ENCODE results near the gene NAA25. TPM values are rescaled to one million over a fixed set of nuclear protein-coding genes. Genes with fewer than 3 reads are reported as not detected.
"Not testable (repeated sequence)": the region's sequence is repeated elsewhere in the genome, so short reads cannot be mapped to it uniquely, and the experiment has no call there.

Gene NAA25
- total RNA-seq, 1 experiment from 2014 or later: 8.8 TPM

GRCh38 chr12:112100500-112100899, 8.1 kb downstream of the NAA25 start:
- H3K27me3 ChIP-seq, H3K4me3 ChIP-seq, DNase-seq, H3K9me3 ChIP-seq: not testable (repeated sequence)
- H3K36me3 ChIP-seq: peaks cover 70% of the 10 kb centered on the region

GRCh38 chr12:112097641-112098040, 10.9 kb downstream of the NAA25 start:
- no peak for DNase-seq
- H3K36me3 ChIP-seq: peaks cover 67% of the 10 kb centered on the region
- no peaks in the 10 kb centered on the region for H3K27me3 ChIP-seq
- H3K9me3 ChIP-seq: no peaks in the 10 kb centered on the region
- H3K4me3 ChIP-seq: no peak overlapping the region

GRCh38 chr12:112096667-112097066, 11.9 kb downstream of the NAA25 start:
- DNase-seq: peak; percentile 47
- no peak overlapping the region for H3K4me3 ChIP-seq
- H3K36me3 ChIP-seq: peaks cover 75% of the 10 kb centered on the region
- H3K27me3 ChIP-seq: no peaks in the 10 kb centered on the region
- H3K9me3 ChIP-seq: no peaks in the 10 kb centered on the region

- H3K36me3 ChIP-seq: peaks cover 76% of the 10 kb centered on the region
- no peaks in the 10 kb centered on the region for H3K9me3 ChIP-seq
- DNase-seq: no peak
- H3K4me3 ChIP-seq: no peak overlapping the region
- H3K27me3 ChIP-seq: no peaks in the 10 kb centered on the region
Measured at GRCh38 chr12:112096070-112096469, 12.5 kb downstream of the NAA25 start.

DNA sequence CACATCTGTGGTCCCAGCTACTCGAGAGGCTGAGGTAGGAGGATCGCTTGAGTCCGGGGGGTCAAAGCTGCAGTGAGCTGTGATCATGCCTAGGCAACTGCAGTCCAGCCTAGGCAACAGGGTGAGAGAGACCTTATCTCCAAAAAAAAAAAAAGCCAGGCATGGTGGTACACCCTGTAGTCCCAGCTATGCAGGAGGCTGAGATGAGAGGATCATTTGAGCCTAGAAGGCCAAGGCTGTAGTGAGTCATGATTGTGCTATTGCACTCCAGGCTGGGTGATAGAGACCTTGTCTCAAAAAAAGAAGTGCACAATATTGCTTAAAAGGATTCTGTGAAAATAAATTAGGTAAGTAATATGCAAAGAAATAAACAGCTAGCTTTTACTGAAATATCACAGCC, 17.0 kb downstream of the NAA25 start:
- H3K4me3 ChIP-seq: no peak overlapping the region
- peaks cover 78% of the 10 kb centered on the region for H3K36me3 ChIP-seq
- H3K27me3 ChIP-seq: no peaks in the 10 kb centered on the region
- no peak for DNase-seq
- no peaks in the 10 kb centered on the region for H3K9me3 ChIP-seq

DNA sequence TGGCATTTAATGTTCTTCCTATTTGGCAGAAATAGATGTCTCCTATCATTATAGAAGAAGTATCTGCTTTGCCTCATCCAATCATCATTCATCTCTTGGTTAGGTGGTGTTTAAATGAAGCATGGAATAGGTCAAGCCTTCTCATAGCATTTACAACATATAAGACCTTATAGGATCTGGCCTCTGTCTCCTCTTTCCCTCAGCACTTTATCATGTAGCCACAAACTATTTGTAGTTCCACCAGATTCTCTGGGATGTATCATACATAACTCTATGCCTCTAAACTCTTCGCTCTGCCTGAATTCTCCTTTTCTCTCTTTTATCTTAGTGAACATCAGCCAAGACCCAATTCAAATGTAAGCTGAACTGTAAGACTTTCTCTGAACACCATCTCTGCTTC, 20.7 kb downstream of the NAA25 start:
- Histone ChIP-seq H3K36me3 (peaks cover 74% of the 10 kb centered on the region), H3K4me3 (no peak overlapping the region)

GRCh38 chr12:112087055-112087850, 21.3 kb downstream of the NAA25 start:
- H3K4me3 ChIP-seq: no peak overlapping the region
- no peaks in the 10 kb centered on the region for H3K27me3 ChIP-seq
- H3K9me3 ChIP-seq: no peaks in the 10 kb centered on the region
- H3K36me3 ChIP-seq: peaks cover 73% of the 10 kb centered on the region
- DNase-seq: no peak

More for the DNA sequence above, 20.7 kb downstream of the NAA25 start:
- no peak for DNase-seq
- Histone ChIP-seq H3K27me3 (no peaks in the 10 kb centered on the region), H3K9me3 (no peaks in the 10 kb centered on the region)

DNA sequence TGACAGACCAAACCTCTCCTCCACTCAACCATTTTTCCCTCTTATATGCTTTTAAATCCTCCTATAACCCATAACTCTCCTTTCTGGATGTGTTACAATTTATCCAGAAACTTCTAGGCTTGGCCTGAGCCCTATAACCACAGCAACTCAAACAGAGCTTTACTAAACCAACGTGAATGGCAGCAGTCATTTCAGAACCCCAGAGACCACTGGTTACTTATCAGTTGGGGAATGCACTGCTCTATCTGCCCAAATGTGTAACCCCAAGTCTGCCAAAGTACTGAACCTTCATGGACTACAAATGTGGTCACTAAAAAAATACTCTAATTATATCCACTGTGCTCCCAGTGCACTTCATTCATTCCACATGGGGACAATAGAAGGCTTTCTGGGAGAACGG, 42.0 kb downstream of the NAA25 start:
- no peak for DNase-seq
- H3K4me3 ChIP-seq: no peak overlapping the region
- no peaks in the 10 kb centered on the region for H3K9me3 ChIP-seq
- H3K27me3 ChIP-seq: no peaks in the 10 kb centered on the region
- peaks cover 88% of the 10 kb centered on the region for H3K36me3 ChIP-seq

DNA sequence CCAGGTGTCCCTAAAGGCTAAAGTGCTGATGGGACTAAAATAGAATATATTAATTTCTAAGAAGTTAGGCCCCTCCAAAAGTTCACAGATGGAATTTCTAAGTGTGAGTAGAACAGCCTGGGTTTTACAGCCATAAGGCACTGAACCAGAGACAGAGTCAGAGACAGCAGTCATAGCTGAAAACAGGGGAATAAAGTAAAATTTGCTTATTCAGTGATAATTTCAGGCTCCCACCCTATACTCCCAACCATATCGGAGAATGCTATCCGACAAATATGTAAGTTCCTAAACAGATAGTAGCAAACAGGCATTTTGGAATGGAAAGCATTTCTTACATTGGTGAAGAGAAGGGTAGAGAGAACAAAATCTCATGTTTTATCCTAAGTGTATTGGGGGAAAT, 45.3 kb downstream of the NAA25 start:
- H3K27me3 ChIP-seq: no peaks in the 10 kb centered on the region
- no peak for DNase-seq
- H3K4me3 ChIP-seq: no peak overlapping the region
- H3K36me3 ChIP-seq: peaks cover 88% of the 10 kb centered on the region
- no peaks in the 10 kb centered on the region for H3K9me3 ChIP-seq

DNA sequence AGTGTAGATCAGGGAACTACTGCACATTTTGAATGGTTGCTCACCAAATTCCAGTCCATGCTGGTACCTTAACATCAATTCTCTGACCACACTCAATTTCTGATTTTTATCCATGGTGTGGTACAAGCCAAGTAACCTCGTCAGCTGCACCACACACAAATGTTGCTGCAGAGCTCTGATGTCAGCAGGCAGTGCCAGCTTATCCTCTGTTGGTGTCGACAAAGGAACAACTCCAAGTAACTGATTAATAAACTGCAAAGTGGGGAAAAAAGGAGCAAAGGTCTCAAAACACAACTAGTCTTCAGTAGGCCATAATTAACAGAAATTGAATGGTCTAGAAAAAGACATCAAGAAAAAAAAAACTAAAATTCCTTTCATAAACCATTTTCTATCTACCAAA, 47.4 kb downstream of the NAA25 start:
- H3K36me3 ChIP-seq: peaks cover 85% of the 10 kb centered on the region
- H3K4me3 ChIP-seq: no peak overlapping the region
- no peaks in the 10 kb centered on the region for H3K27me3 ChIP-seq
- DNase-seq: no peak
- H3K9me3 ChIP-seq: no peaks in the 10 kb centered on the region

- Histone ChIP-seq H3K27me3 (no peaks in the 10 kb centered on the region), H3K9me3 (no peaks in the 10 kb centered on the region), H3K4me3 (no peak overlapping the region), H3K36me3 (peaks cover 86% of the 10 kb centered on the region)
- no peak for DNase-seq
Measured at GRCh38 chr12:112049351-112049750, 59.2 kb downstream of the NAA25 start.

DNA sequence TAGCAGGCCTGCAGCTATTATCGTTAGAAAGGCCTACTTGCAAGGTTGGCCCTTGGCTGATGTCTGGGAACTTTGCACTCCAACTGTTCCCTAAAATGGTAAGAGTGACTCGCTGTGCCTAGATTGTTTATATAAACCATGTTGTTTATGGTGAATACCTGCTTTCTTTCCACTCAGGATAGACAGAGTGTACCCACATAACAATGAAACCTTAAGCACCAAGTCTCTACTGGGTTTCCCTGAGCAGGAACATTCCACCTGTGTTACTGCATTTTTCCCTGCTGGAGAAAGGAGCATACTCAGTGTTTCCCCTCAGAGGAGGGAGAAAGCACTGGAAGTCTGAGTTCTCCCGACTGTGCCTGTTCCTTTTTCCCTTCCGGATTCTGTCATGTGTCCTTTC, 62.6 kb downstream of the NAA25 start:
- no peak overlapping the region for H3K4me3 ChIP-seq
- peaks cover 79% of the 10 kb centered on the region for H3K36me3 ChIP-seq
- no peaks in the 10 kb centered on the region for H3K9me3 ChIP-seq
- no peaks in the 10 kb centered on the region for H3K27me3 ChIP-seq
- no peak for DNase-seq

- H3K36me3 ChIP-seq: peaks cover 75% of the 10 kb centered on the region
- H3K4me3 ChIP-seq: not testable (repeated sequence)
Measured at GRCh38 chr12:112036614-112037013, 72.0 kb downstream of the NAA25 start.

GRCh38 chr12:112035219-112035785, 73.3 kb downstream of the NAA25 start:
- DNase-seq: no peak
- Histone ChIP-seq H3K4me3 (no peak overlapping the region), H3K9me3 (no peaks in the 10 kb centered on the region), H3K36me3 (peaks cover 81% of the 10 kb centered on the region), H3K27me3 (no peaks in the 10 kb centered on the region)

More at GRCh38 chr12:112036614-112037013, 72.0 kb downstream of the NAA25 start:
- H3K27me3 ChIP-seq, DNase-seq, H3K9me3 ChIP-seq: not testable (repeated sequence)

DNA sequence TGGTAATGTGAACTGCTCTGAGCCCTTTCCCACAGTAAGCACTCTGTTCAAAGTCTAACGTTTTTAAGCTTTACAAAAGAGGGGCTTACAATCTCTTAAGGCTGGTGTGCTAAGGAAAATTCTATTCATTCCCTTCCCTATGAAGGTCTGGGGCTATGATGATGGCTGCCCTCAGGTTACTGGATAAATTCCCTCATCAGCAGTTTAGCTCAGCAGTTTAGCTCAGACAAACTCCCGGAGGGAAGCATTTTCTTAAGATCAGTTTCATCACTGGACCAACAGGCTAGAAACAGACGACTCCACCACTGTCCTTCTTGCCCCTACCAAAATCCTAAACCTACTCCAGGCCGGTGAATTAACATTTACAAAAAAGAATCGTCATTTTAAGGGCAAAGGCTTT, 76.3 kb downstream of the NAA25 start:
- Histone ChIP-seq H3K9me3 (no peaks in the 10 kb centered on the region), H3K4me3 (no peak overlapping the region), H3K36me3 (peaks cover 78% of the 10 kb centered on the region), H3K27me3 (no peaks in the 10 kb centered on the region)
- DNase-seq: no peak

DNA sequence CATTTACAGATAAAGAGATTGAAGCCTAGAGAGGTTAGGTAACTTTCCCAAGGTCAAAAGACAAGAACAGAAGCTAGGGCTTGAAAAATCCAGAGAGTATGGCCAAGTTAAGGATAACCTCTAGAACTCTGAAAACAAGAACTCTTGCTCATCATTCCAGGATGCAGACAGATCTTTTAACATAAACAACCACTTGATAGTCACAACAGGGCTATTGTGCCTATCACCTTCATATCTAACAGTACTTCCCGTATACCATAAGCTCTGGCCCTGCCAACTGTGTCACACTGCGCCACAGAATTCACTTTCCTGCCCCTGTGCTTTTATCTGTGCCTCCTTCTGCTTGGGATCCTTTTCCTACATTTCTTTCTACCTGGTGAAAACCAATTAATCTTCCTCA, 77.1 kb downstream of the NAA25 start:
- H3K27me3 ChIP-seq: no peaks in the 10 kb centered on the region
- H3K4me3 ChIP-seq: no peak overlapping the region
- H3K9me3 ChIP-seq: no peaks in the 10 kb centered on the region
- no peak for DNase-seq
- peaks cover 74% of the 10 kb centered on the region for H3K36me3 ChIP-seq

DNA sequence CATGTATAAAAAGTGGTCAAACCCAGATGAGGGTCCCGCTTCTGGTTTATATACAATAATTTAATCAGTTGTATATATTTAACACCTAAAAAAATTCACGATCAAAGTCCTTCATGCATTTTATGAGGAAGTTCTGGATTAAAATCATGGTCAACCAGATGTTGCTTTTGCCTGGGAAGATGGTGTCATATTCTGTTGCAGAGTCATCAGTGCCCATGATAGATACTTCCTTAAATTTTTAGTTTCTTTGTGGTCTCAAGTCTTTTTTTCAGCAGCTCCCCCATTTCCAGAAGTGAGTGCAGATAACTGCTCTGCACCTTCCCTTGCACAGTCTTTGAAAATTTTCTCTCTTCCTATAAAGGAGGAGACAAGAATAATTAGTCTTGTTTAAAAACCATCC, 79.3 kb downstream of the NAA25 start:
- H3K36me3 ChIP-seq: peaks cover 80% of the 10 kb centered on the region
- no peak for DNase-seq
- no peaks in the 10 kb centered on the region for H3K9me3 ChIP-seq
- no peaks in the 10 kb centered on the region for H3K27me3 ChIP-seq
- H3K4me3 ChIP-seq: no peak overlapping the region

GRCh38 chr12:112025808-112026375, 82.7 kb downstream of the NAA25 start:
- Histone ChIP-seq H3K27me3 (no peaks in the 10 kb centered on the region), H3K4me3 (no peak overlapping the region), H3K9me3 (no peaks in the 10 kb centered on the region), H3K36me3 (peaks cover 78% of the 10 kb centered on the region)
- no peak for DNase-seq

Measured in MG63 (cell line).